HEK293 (cell line): ENCODE data around the gene MGMT.

Source experiments
- KLF10 ChIP-seq: fragments of 450-650 bp; IDR thresholded peaks from 2 replicates; pipeline ENCODE4 v1.5.1; 2018; ENCODE audit warnings: missing biosample characterization, mild to moderate bottlenecking, missing genetic modification characterization
- SP3 ChIP-seq: fragments of 450-650 bp; formaldehyde crosslinking; IDR thresholded peaks from 2 replicates; pipeline ENCODE4 v1.5.1; 2016; ENCODE audit warnings: missing biosample characterization, missing genetic modification characterization
- TCF7L2 ChIP-seq: IDR thresholded peaks from 2 replicates; pipeline ENCODE4 v1.6.1; 2011; ENCODE audit warnings: low read depth, mild to moderate bottlenecking, inconsistent platforms, low read length, moderate library complexity, borderline replicate concordance
- ZNF114 ChIP-seq: fragments of 450-650 bp; formaldehyde crosslinking; IDR thresholded peaks from 2 replicates; pipeline ENCODE4 v1.5.0; 2017; ENCODE audit warnings: missing biosample characterization, missing genetic modification characterization
- ZNF449 ChIP-seq: fragments of 450-650 bp; formaldehyde crosslinking; IDR thresholded peaks from 2 replicates; pipeline ENCODE4 v1.5.1; 2017; ENCODE audit warnings: missing biosample characterization, mild to moderate bottlenecking, missing genetic modification characterization, moderate library complexity
- ZNF510 ChIP-seq: fragments of 450-650 bp; formaldehyde crosslinking; IDR thresholded peaks from 2 replicates; pipeline ENCODE4 v1.5.1; 2018; ENCODE audit warnings: mild to moderate bottlenecking, missing genetic modification characterization, missing biosample characterization; ENCODE audit not compliant: insufficient replicate concordance
- ZNF571 ChIP-seq: fragments of 450-650 bp; formaldehyde crosslinking; IDR thresholded peaks from 2 replicates; pipeline ENCODE4 v1.5.0; 2017; ENCODE audit warnings: missing biosample characterization, missing genetic modification characterization
- ZNF843 ChIP-seq: fragments of 450-650 bp; formaldehyde crosslinking; IDR thresholded peaks from 2 replicates; pipeline ENCODE4 v1.5.1; 2016; ENCODE audit warnings: missing biosample characterization, missing genetic modification characterization
- TF ChIP-seq, protein P1 (sequence below): fragments of 450-650 bp; formaldehyde crosslinking; IDR thresholded peaks from 2 replicates; pipeline ENCODE4 v1.5.1; 2016; ENCODE audit warnings: missing biosample characterization, missing genetic modification characterization
- TF ChIP-seq, protein P2 (sequence below): fragments of 450-650 bp; formaldehyde crosslinking; IDR thresholded peaks from 2 replicates; pipeline ENCODE4 v1.5.1; 2016; ENCODE audit warnings: missing biosample characterization, missing genetic modification characterization
- TF ChIP-seq, protein P3 (sequence below): fragments of 450-650 bp; formaldehyde crosslinking; IDR thresholded peaks from 2 replicates; pipeline ENCODE4 v1.5.1; 2016; ENCODE audit warnings: missing biosample characterization, missing genetic modification characterization

DNA sequence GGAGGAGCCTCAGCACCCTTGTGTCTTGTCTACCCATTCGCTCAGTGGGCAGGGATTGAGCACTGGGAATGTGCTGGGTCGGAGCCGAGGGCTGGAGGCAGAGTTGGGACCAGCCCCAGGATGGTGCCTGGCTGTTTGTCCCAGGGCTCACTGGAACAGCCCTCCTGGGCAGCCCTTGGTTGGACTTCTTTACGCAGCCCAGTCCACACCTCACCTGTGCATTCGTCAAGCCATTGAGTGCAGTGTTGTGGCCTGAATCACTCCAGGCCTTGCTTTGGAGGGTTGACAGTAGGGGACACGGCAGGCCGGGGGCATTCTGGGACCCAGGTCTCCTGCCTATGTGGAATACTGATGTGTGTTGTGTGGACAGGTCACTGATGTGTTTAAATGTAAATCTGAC is 229.6 kb downstream of the MGMT start:
- TF ChIP-seq TCF7L2: no peak
- TF ChIP-seq ZNF114: no peak
- TF ChIP-seq, protein P1, sequence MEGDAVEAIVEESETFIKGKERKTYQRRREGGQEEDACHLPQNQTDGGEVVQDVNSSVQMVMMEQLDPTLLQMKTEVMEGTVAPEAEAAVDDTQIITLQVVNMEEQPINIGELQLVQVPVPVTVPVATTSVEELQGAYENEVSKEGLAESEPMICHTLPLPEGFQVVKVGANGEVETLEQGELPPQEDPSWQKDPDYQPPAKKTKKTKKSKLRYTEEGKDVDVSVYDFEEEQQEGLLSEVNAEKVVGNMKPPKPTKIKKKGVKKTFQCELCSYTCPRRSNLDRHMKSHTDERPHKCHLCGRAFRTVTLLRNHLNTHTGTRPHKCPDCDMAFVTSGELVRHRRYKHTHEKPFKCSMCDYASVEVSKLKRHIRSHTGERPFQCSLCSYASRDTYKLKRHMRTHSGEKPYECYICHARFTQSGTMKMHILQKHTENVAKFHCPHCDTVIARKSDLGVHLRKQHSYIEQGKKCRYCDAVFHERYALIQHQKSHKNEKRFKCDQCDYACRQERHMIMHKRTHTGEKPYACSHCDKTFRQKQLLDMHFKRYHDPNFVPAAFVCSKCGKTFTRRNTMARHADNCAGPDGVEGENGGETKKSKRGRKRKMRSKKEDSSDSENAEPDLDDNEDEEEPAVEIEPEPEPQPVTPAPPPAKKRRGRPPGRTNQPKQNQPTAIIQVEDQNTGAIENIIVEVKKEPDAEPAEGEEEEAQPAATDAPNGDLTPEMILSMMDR: no peak
- TF ChIP-seq, protein P2, sequence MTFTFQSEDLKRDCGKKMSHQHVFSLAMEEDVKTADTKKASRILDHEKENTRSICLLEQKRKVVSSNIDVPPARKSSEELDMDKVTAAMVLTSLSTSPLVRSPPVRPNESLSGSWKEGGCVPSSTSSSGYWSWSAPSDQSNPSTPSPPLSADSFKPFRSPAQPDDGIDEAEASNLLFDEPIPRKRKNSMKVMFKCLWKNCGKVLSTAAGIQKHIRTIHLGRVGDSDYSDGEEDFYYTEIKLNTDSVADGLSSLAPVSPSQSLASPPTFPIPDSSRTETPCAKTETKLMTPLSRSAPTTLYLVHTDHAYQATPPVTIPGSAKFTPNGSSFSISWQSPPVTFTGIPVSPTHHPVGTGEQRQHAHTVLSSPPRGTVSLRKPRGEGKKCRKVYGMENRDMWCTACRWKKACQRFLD: no peak
- no peak for TF ChIP-seq ZNF843 (tag by site-specific recombination)
- TF ChIP-seq ZNF449 (tag by site-specific recombination): no peak
- TF ChIP-seq, protein P3, sequence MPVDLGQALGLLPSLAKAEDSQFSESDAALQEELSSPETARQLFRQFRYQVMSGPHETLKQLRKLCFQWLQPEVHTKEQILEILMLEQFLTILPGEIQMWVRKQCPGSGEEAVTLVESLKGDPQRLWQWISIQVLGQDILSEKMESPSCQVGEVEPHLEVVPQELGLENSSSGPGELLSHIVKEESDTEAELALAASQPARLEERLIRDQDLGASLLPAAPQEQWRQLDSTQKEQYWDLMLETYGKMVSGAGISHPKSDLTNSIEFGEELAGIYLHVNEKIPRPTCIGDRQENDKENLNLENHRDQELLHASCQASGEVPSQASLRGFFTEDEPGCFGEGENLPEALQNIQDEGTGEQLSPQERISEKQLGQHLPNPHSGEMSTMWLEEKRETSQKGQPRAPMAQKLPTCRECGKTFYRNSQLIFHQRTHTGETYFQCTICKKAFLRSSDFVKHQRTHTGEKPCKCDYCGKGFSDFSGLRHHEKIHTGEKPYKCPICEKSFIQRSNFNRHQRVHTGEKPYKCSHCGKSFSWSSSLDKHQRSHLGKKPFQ (tag by site-specific recombination): no peak
- TF ChIP-seq SP3 (tag by site-specific recombination): no peak
- no peak for TF ChIP-seq ZNF510 (tag by site-specific recombination)
- TF ChIP-seq KLF10 (tag by site-specific recombination): no peak
- TF ChIP-seq ZNF571 (tag by site-specific recombination): no peak
